DND-41 (cell line): ENCODE results near the gene PHF13.

Experiments used
- CTCF ChIP-seq: IDR thresholded peaks from 2 replicates; pipeline ENCODE4 v1.5.1; 2012; ENCODE audit warnings: borderline replicate concordance, low read length, moderate library complexity, mild to moderate bottlenecking; ENCODE audit not compliant: poor library complexity, severe bottlenecking; ENCODE audit errors: extremely low read depth
- EZH2 ChIP-seq: IDR thresholded peaks from 3 replicates; pipeline ENCODE4 v1.6.1; 2012; ENCODE audit warnings: borderline replicate concordance, low read depth, mild to moderate bottlenecking, moderate library complexity, low read length, inconsistent platforms; ENCODE audit not compliant: severe bottlenecking

GRCh38 chr1:6624710-6625583 lies 11.4 kb downstream of the PHF13 start, which contains the start of gene THAP3:
- TF ChIP-seq EZH2 (no peak), CTCF (peak; percentile 45)
